Loucy (cell line): ENCODE measurements around the gene S100Z.

Experiments used
- H2AFZ ChIP-seq: fragments of 200-600 bp; sonication (generic); 2 replicates; pipeline ENCODE4 v1.6.0; 2016; ENCODE audit warnings: antibody characterized with exemption, mild to moderate bottlenecking, low read length, moderate library complexity
- H3F3A ChIP-seq: fragments of 200-600 bp; 2 replicates; pipeline ENCODE4 v1.6.0; 2016; ENCODE audit warnings: antibody characterized with exemption, low read depth, mild to moderate bottlenecking
- H3K27me3 ChIP-seq: fragments of 200-600 bp; sonication (generic); 2 replicates; pipeline ENCODE4 v1.6.1; 2014; ENCODE audit warnings: low read length, mild to moderate bottlenecking; ENCODE audit not compliant: insufficient read depth, poor library complexity, severe bottlenecking
- H3K36me3 ChIP-seq: fragments of 200-600 bp; sonication (generic); 2 replicates; pipeline ENCODE4 v1.6.1; 2016; ENCODE audit warnings: low read length; ENCODE audit not compliant: insufficient read depth
- H3K4me1 ChIP-seq: fragments of 200-600 bp; sonication (generic); 2 replicates; pipeline ENCODE4 v1.5.1; 2014; ENCODE audit warnings: low read length, mild to moderate bottlenecking; ENCODE audit not compliant: insufficient read depth, poor library complexity, severe bottlenecking
- H3K4me2 ChIP-seq: fragments of 200-600 bp; sonication (generic); 2 replicates; pipeline ENCODE4 v1.6.0; 2014; ENCODE audit warnings: antibody characterized with exemption, low read length, low read depth, mild to moderate bottlenecking; ENCODE audit not compliant: poor library complexity, severe bottlenecking
- H3K4me3 ChIP-seq: fragments of 200-600 bp; sonication (generic); 2 replicates; pipeline ENCODE4 v1.5.1; 2014; ENCODE audit warnings: low read length, mild to moderate bottlenecking, mixed read lengths; ENCODE audit not compliant: poor library complexity, severe bottlenecking
- H3K79me2 ChIP-seq: fragments of 200-600 bp; sonication (generic); 2 replicates; pipeline ENCODE4 v1.6.1; 2014; ENCODE audit warnings: low read length; ENCODE audit not compliant: insufficient read depth
- H3K9ac ChIP-seq: fragments of 200-600 bp; sonication (generic); 2 replicates; pipeline ENCODE4 v1.6.0; 2014; ENCODE audit warnings: mild to moderate bottlenecking, low read depth, low read length, moderate library complexity; ENCODE audit not compliant: poor library complexity, severe bottlenecking
- H3K9me2 ChIP-seq: fragments of 200-600 bp; sonication (generic); replicated peaks from 2 replicates; pipeline ENCODE4 v1.6.1; 2016; ENCODE audit warnings: low read depth, low read length, mixed read lengths
- H3K9me3 ChIP-seq: fragments of 200-600 bp; sonication (generic); 2 replicates; pipeline ENCODE4 v1.6.1; 2014; ENCODE audit warnings: mild to moderate bottlenecking, antibody characterized with exemption, low read length, low read depth; ENCODE audit not compliant: insufficient read depth
- H4K20me1 ChIP-seq: fragments of 200-600 bp; sonication (generic); 2 replicates; pipeline ENCODE4 v1.6.0; 2014; ENCODE audit warnings: antibody characterized with exemption, low read length, mild to moderate bottlenecking; ENCODE audit not compliant: insufficient read depth, poor library complexity, severe bottlenecking
- CTCF ChIP-seq: fragments of 200-600 bp; sonication (generic); conservative IDR thresholded peaks from 2 replicates; pipeline ENCODE4 v1.5.1; 2014; ENCODE audit warnings: mild to moderate bottlenecking, antibody characterized with exemption, low read length
- EZH2phosphoT487 ChIP-seq: fragments of 200-600 bp; IDR thresholded peaks from 2 replicates; pipeline ENCODE4 v1.6.1; 2018; ENCODE audit warnings: antibody characterized with exemption, mild to moderate bottlenecking, moderate library complexity, borderline replicate concordance

S100Z gene

GRCh38 chr5:76960004-76960625, 110.3 kb downstream of the S100Z start:
- Histone ChIP-seq H3K9me2 (no peaks in the 10 kb centered on the region), H3K9me3 (no peaks in the 10 kb centered on the region), H3K4me1 (peaks cover 27% of the 10 kb centered on the region), H4K20me1 (no peaks in the 10 kb centered on the region), H3K27me3 (no peaks in the 10 kb centered on the region), H3F3A (no peaks in the 10 kb centered on the region), H2AFZ (no peak overlapping the region), H3K36me3 (no peaks in the 10 kb centered on the region), H3K4me3 (no peak overlapping the region), H3K4me2 (peak overlapping the region; percentile 30), H3K9ac (no peak overlapping the region), H3K79me2 (no peaks in the 10 kb centered on the region)
- no peak for TF ChIP-seq CTCF
- no peak for TF ChIP-seq EZH2phosphoT487

GRCh38 chr5:76964060-76964459, 114.2 kb downstream of the S100Z start:
- no peaks in the 10 kb centered on the region for H3K79me2 ChIP-seq
- no peak overlapping the region for H2AFZ ChIP-seq
- TF ChIP-seq EZH2phosphoT487, result no peak
- no peak for TF ChIP-seq CTCF
- H3K36me3 ChIP-seq, result no peaks in the 10 kb centered on the region
- H3K4me1 ChIP-seq, result peaks cover 18% of the 10 kb centered on the region
- no peak overlapping the region for H3K4me2 ChIP-seq
- H3F3A ChIP-seq, result no peaks in the 10 kb centered on the region
- H3K27me3 ChIP-seq, result no peaks in the 10 kb centered on the region
- no peak overlapping the region for H3K9ac ChIP-seq
- no peaks in the 10 kb centered on the region for H3K9me2 ChIP-seq
- H3K9me3 ChIP-seq, result no peaks in the 10 kb centered on the region
- H4K20me1 ChIP-seq, result no peaks in the 10 kb centered on the region
- H3K4me3 ChIP-seq, result no peak overlapping the region
